ENCODE measurements around the gene OR8K5.
"Not testable (repeated sequence)": the region's sequence is repeated elsewhere in the genome, so short reads cannot be mapped to it uniquely, and the experiment has no call there.

Gene OR8K5, protein sequence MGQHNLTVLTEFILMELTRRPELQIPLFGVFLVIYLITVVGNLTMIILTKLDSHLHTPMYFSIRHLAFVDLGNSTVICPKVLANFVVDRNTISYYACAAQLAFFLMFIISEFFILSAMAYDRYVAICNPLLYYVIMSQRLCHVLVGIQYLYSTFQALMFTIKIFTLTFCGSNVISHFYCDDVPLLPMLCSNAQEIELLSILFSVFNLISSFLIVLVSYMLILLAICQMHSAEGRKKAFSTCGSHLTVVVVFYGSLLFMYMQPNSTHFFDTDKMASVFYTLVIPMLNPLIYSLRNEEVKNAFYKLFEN

DNA sequence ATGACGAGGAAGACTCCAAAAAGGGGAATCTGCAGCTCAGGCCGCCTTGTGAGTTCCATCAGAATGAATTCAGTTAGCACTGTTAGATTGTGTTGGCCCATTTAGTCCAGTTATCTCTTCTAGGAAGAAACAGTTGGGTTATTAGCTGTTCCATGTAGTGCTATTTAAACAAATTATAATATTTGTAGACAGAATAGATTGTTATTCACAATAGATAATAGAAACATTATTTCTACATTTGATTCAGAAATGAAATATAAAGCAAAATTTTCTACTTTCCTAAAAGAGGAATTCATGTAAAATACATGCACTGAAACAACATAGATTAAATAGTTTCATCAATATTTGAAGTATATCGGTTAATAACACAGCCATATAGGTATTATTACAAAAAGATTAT lies at the start of gene OR8K5:
TSS of gene OR8K5 (minus strand) at position 101 of the 400 bp plus-strand sequence. CDS start at position 101, 0 bp downstream.
- no peak for DNase-seq

DNA sequence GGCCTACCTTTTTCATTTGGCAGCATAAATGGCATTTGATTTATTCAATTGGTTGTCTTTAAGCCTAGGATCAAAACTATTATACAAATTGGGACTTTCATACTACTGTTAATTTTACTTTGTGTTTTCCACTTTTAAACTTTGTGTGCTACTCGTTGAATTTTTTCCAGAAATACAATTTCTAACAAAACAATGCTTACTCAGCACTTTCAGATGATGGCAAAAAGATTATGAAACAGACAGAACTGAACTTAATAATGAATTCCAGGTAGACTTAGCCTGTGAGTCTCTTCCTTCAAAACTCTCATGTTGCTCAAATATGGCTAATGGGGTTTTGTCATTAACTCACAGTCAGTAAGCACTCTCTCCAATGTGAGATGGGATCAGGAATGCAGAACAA lies 47.7 kb upstream of the OR8K5 start:
- no peak for DNase-seq

DNA sequence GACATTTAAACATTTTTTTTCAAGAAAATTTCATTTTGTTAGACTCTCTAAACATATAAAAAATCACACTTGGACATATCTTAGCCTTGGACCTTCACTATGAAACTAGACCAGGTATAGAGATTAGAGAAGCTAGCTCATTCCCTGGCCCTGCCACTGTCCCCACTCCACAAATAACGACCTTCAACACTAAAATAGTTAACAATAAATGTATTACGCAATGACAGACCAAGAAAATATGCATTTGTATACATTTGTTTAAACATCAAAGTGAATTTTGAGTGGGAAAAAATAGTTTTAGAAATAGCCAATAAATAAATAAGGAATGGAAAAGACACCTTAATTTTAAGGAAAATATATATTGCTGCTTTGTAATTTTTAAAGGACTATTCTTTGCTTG lies 37.2 kb upstream of the OR8K5 start:
- no peak for DNase-seq

DNA sequence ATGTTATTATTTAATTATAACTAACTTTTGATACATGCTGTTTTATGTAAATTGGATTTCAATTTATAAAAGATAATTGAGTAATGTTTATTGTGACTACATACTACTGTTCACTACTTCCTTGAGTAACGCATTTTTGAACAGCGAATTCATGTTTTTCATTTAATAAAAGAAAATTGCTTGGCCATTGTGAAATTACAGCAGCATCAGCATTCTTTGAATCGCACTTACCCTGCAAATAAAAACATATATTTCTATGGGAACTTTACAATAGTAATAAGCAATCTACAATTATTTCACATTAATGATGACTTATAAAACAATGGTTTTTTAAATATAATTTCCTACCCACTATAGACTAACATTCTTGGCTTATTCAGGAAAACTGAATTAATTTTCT lies 36.6 kb upstream of the OR8K5 start:
- no peak for DNase-seq

DNA sequence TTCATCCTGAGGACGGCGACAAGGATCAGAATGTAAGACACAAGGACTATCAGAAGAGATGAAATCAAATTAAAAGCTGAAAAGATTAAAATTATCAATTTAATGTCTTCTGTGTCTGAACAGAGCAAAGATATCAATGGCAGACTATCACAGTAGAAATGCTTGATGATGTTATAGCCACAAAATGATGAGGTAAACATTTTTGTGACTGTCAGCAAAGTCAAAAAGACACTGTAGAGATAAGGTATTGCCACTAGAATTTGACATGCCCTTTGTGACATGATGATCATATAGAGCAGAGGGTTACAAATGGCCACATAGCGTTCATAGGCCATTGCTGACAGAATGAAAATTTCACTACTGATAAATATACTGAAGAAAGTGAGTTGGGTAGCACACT lies 28.5 kb upstream of the OR8K5 start:
- DNase-seq, result no peak

DNA sequence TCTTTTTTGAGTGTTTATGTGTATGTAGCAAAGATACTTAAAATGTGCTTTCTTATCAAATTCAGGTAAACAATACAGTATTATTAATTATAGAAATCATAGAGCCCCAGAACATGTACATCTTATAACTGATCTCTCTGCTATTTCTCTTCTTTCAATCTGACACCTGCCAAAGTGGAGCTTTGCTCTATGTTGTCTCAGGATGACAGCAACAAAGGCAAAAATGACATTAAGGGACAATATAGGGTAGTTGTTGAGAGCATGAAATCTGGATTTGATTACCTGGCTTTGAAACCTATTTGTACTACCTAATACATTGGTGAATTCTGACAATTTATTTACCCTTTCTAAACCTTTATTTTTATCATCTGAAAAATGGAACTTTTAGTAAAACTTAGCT lies 23.3 kb upstream of the OR8K5 start:
- DNase-seq, result no peak

DNA sequence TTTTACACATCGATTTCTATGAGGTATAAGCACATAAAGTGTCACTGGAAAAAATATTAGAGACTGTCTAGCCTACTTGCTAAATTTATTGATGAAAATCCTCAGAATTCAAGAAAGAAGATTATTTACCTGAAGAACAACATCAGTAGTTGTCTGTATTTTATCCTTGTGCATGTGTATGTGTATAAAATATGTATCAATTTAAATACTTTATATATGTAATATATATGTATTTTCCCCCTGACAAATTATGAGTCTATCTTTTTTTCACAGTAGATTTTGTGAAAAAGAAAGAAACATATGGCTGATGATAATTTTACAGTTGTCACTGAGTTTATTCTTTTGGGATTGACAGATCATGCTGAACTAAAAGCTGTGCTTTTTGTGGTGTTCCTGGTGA lies 16.2 kb upstream of the OR8K5 start, which contains the start of gene OR5J2:
TSS of gene OR5J2 (plus strand) at position 301 of the 400 bp plus-strand sequence. CDS start at position 301, 0 bp downstream.
- DNase-seq, result no peak

DNA sequence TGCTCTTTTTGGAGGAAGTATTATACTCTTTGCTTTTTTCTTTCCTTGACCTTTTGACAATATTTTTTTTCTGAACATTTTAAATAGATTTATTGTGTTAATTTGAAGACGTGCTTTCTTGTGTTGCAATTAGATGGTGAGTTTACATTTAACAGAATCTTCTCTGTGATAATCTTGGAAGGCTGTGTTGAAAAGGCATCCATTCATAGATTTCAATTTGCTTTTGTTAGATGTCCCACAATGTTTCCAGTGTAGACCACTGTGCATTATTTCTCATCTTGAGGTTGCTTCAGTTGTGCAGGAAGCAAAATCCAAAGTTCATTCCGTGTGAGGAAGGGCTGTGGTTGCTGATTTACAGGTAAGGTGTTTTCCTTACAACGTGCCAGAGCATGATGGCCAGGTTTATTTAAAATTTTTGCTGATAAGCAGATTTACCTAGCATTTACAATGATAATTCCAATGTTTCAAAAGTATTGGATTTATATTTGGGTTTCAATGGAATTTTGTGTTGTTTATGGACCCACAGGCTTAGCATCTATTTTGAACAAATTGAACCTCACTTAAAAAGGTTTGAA lies 12.2 kb upstream of the OR8K5 start:
- no peak for DNase-seq

DNA sequence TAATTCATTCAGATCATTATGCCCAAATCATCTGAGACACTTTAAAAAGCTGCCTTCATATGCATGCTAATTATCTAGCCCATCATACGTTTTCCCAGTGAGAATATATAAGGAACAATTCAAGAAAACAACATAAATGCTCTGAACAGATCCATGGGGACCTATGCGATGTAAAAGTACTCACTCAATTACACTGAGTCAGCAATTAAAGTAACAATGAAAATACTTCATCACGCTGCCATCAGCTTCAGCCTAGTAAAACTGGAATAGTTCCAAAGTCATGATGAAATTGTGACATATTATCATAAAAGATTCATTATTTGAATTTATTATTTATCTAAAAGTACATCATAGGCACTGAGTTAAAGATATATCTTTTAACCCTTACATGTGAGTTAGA lies 3.7 kb upstream of the OR8K5 start:
- no peak for DNase-seq

DNA sequence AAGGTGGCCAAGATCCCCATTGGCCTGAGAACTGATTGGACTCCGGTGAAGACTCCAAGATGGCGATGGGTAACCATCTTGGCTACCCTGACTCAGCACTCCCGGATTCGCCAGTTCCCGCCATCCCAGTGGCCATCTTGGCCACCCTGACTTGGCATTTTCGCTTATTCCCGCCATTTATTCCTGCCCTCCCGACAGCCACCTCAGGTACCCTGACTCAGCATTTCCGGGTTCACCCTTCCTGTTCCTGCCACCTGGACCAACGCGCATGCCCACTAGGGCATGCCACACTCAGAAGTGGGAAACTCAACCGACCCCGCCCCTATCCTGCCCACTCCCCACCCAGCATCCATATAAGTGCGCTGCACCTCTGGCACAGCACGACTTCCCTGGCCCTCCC lies 7.8 kb downstream of the OR8K5 start:
- no peak for DNase-seq

DNA sequence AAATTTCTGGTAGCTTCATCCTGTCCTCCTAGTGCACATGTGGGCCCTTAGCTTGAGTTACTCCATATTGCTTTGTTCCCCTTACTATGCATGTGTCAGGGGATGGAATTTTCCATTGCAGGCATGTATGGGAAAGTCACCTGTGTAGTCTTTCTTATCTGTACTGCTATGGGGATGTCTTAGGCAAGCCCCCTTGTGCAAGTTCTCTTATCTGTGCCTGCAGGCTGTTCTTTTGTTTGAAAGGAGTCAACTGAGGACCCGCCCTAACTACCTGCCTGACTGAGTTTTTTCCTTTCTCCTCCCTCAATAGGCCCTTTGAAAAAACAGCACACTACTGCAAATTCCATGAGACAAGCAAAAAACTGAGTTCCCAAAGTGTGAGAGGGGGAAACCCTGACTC lies 8.7 kb downstream of the OR8K5 start:
- no peak for DNase-seq

DNA sequence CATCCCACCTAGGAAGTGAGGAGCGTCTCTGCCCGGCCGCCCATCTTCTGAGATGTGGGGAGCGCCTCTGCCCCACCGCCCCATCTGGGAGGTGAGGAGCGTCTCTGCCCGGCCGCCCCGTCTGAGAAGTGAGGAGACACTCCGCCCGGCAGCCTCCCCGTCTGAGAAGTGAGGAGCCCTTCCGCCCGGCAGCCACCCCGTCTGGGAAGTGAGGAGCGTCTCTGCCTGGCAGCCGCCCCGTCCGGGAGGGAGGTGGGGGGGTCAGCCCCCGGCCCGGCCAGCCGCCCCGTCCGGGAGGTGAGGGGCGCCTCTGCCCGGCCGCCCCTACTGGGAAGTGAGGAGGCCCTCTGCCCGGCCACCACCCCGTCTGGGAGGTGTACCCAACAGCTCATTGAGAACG lies 16.4 kb downstream of the OR8K5 start:
- DNase-seq, result not testable (repeated sequence)

DNA sequence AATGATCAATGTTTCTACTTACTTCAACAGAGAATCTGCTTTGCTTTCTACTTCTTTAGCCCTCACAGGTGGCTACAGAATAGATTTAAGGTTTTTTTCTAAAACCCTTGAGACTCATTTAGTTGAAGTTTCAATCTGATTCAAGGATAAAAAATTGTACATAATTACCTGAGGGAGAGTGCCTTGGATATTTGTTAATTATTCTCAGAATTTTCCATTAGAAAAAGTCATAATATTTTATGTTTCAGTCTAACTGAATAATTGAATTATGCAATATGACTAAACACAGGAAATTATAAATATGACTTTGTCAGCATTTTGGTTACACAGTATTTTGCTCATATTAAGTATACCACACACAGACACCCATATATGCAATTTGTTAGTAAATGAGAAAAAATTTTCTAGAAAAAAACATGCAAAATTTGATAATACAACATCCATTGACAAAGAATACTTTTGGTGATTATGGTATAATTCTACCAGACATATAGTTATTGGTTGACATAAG lies 19.9 kb downstream of the OR8K5 start, which contains the start of gene OR8J3:
TSS of gene OR8J3 (minus strand) at position 51 of the 511 bp plus-strand sequence. CDS start 2,483 bp downstream, outside the sequence.
- no peak for DNase-seq

DNA sequence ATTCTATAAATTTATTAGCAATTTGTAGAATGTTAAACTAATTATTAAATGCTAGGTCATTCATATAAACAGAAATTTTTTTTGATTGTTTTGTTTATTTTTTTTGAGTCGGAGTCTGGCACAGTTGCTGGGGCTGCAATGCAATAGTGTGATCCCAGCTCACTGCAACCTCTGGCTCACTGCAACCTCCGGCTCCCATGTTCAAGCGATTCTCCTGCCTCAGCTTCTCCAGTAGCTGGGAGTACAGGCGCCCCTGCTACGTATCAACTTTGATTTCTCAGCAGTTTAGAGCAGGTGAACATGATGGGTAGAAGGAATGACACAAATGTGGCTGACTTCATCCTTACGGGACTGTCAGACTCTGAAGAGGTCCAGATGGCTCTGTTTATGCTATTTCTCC lies 38.0 kb downstream of the OR8K5 start, which contains the start of gene OR8H3:
TSS of gene OR8H3 (plus strand) at position 301 of the 400 bp plus-strand sequence. CDS start at position 301, 0 bp downstream.
- no peak for DNase-seq
